ENCODE results near the gene TSPAN14. TPM values are rescaled to one million over a fixed set of nuclear protein-coding genes. Genes with fewer than 3 reads are reported as not detected.

TSPAN14 gene
- polyA plus RNA-seq, 1 donor (not counting 4 experiments of a cell fraction or from before 2014, with no cell fraction given), result 71.1 TPM

GRCh38 chr10:80554050-80554449 is 99.9 kb downstream of the TSPAN14 start:
- dilution Hi-C loops (cut with MboI; ENCODE audit: extremely low pct_ligation_motif_present, low sequenced_read_pairs), result no loop called here
- H3K9ac ChIP-seq (ENCODE audit: control insufficient read depth, extremely low read depth, insufficient read depth, low read length), result no peak overlapping the region
- no peak for DNase-seq (ENCODE audit: low read depth, low spot score)
- no peaks in the 10 kb centered on the region for H3K4me1 ChIP-seq (ENCODE audit: control insufficient read depth, extremely low read depth, insufficient read depth, low read length)
- no peak overlapping the region for H3K27ac ChIP-seq (ENCODE audit: control insufficient read depth, insufficient read depth, low read length)
- TF ChIP-seq CTCF (optimal IDR thresholded peaks at IDR 0.05 in 1 of 3, IDR thresholded peaks at IDR 0.05 in 1 of 3, conservative IDR thresholded peaks at IDR 0.05 in 1 of 3; ENCODE audit: extremely low read depth in 1 of 3, insufficient read depth in 2 of 3, low read length in 3 of 3) (no peak), EZH2 (IDR thresholded peaks at IDR 0.05; ENCODE audit: low read length) (no peak)
- H3K9me3 ChIP-seq (ENCODE audit: control insufficient read depth, low read depth, low read length), result no peaks in the 10 kb centered on the region
- H3K79me2 ChIP-seq (ENCODE audit: control insufficient read depth, insufficient read depth, low read length), result no peaks in the 10 kb centered on the region
- no peaks in the 10 kb centered on the region for H3K36me3 ChIP-seq (ENCODE audit: control insufficient read depth in 2 of 2, extremely low read depth in 1 of 2, insufficient read depth in 2 of 2, low read length in 2 of 2)
- no peak overlapping the region for H2AFZ ChIP-seq (ENCODE audit: control insufficient read depth, low read length)
- no peak overlapping the region for H3K4me3 ChIP-seq (ENCODE audit: control insufficient read depth in 2 of 3, extremely low read depth in 1 of 3, insufficient read depth in 2 of 3, low read depth in 1 of 3, low read length in 3 of 3)
- H3K27me3 ChIP-seq (ENCODE audit: control insufficient read depth, extremely low read depth, insufficient read depth, low read length), result no peaks in the 10 kb centered on the region
- no peak for FAIRE-seq
- no peak overlapping the region for H3K4me2 ChIP-seq (ENCODE audit: control insufficient read depth, extremely low read depth, insufficient read depth, low read depth, low read length)
- H3K9me1 ChIP-seq (ENCODE audit: control insufficient read depth, extremely low read depth, insufficient read depth, low read length), result no peaks in the 10 kb centered on the region
- no peaks in the 10 kb centered on the region for H4K20me1 ChIP-seq (ENCODE audit: control insufficient read depth, extremely low read depth, insufficient read depth, low read length)

GRCh38 chr10:80555415-80555814 is 101.3 kb downstream of the TSPAN14 start:
- no peak overlapping the region for H3K27ac ChIP-seq (ENCODE audit: control insufficient read depth, insufficient read depth, low read length)
- dilution Hi-C loops (cut with MboI; ENCODE audit: extremely low pct_ligation_motif_present, low sequenced_read_pairs), result no loop called here
- no peak for FAIRE-seq
- H3K4me2 ChIP-seq (ENCODE audit: control insufficient read depth, extremely low read depth, insufficient read depth, low read depth, low read length), result no peak overlapping the region
- H3K79me2 ChIP-seq (ENCODE audit: control insufficient read depth, insufficient read depth, low read length), result no peaks in the 10 kb centered on the region
- H3K27me3 ChIP-seq (ENCODE audit: control insufficient read depth, extremely low read depth, insufficient read depth, low read length), result no peaks in the 10 kb centered on the region
- no peaks in the 10 kb centered on the region for H3K36me3 ChIP-seq (ENCODE audit: control insufficient read depth in 2 of 2, extremely low read depth in 1 of 2, insufficient read depth in 2 of 2, low read length in 2 of 2)
- H3K9ac ChIP-seq (ENCODE audit: control insufficient read depth, extremely low read depth, insufficient read depth, low read length), result no peak overlapping the region
- H2AFZ ChIP-seq (ENCODE audit: control insufficient read depth, low read length), result no peak overlapping the region
- DNase-seq (ENCODE audit: low read depth, low spot score), result no peak
- H3K9me3 ChIP-seq (ENCODE audit: control insufficient read depth, low read depth, low read length), result no peaks in the 10 kb centered on the region
- TF ChIP-seq CTCF (optimal IDR thresholded peaks at IDR 0.05 in 1 of 3, IDR thresholded peaks at IDR 0.05 in 1 of 3, conservative IDR thresholded peaks at IDR 0.05 in 1 of 3; ENCODE audit: extremely low read depth in 1 of 3, insufficient read depth in 2 of 3, low read length in 3 of 3) (no peak), EZH2 (IDR thresholded peaks at IDR 0.05; ENCODE audit: low read length) (no peak)
- H3K9me1 ChIP-seq (ENCODE audit: control insufficient read depth, extremely low read depth, insufficient read depth, low read length), result no peaks in the 10 kb centered on the region
- H3K4me1 ChIP-seq (ENCODE audit: control insufficient read depth, extremely low read depth, insufficient read depth, low read length), result no peaks in the 10 kb centered on the region
- H4K20me1 ChIP-seq (ENCODE audit: control insufficient read depth, extremely low read depth, insufficient read depth, low read length), result no peaks in the 10 kb centered on the region
- H3K4me3 ChIP-seq (ENCODE audit: control insufficient read depth in 2 of 3, extremely low read depth in 1 of 3, insufficient read depth in 2 of 3, low read depth in 1 of 3, low read length in 3 of 3), result no peak overlapping the region
